T-helper 1 cell treated with Interleukin-12 subunit alpha and Interleukin-12 subunit beta and Interleukin-4 antibody, amounts not matched to agents 30 μg/mL and 1 μg/mL, for 36 hours (primary cell): Measurements from ENCODE around the gene COPS9.

Source experiments
- H3K27ac Mint-ChIP-seq: one replicate; pipeline ENCODE4 v1.8.0; 2021; ENCODE audit warnings: mild to moderate bottlenecking, mixed read lengths
- H3K27me3 Mint-ChIP-seq: one replicate; pipeline ENCODE4 v1.8.0; 2021; ENCODE audit warnings: low read depth, mixed read lengths
- H3K36me3 Mint-ChIP-seq: one replicate; pipeline ENCODE4 v1.8.0; 2021; ENCODE audit warnings: low read depth, mixed read lengths
- H3K4me1 Mint-ChIP-seq: one replicate; pipeline ENCODE4 v1.8.0; 2021; ENCODE audit warnings: low read depth, mixed read lengths
- H3K4me3 Mint-ChIP-seq: one replicate; pipeline ENCODE4 v1.8.0; 2021; ENCODE audit warnings: mild to moderate bottlenecking, moderate library complexity, mixed read lengths
- H3K9me3 Mint-ChIP-seq: one replicate; pipeline ENCODE4 v1.8.0; 2021; ENCODE audit warnings: mixed read lengths

The COPS9 gene

DNA sequence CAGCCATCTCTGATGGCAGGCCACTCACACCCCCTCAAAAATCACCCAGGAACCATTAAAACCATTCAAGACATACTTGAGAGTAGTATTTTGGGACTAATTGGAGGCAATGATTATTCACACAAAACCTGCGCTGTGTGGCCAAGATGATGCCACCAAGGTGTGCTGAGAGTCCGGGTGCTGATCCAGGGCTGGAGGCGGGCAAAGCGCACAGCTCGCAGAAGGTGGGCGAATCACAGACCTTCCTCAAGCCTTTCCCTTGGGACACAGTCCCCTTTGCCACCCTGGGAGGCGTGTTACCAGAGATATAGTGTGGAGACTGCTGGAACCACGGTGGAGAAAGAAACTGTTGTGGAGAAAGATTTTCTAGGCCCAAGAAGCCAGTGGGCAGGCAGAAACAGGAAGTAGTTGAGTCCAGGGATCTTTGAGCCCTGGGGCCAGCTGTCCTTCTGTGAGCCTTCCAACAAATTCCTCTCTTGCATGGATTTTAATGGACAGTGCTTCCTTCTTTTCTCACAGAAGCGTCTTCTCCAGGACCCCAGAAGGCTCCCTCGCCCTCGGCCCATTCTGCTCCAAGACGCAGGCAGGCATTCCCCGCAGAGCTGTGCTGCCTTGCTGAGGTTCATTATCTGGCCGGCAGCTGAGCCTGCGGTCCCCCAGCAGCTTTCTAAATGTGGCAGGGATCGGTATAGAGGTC, 8.0 kb downstream of the COPS9 start:
- peaks cover 18% of the 10 kb centered on the region for H3K36me3 Mint-ChIP-seq
- H3K4me1 Mint-ChIP-seq, result no peaks in the 10 kb centered on the region
- H3K27ac Mint-ChIP-seq, result no peak overlapping the region
- H3K9me3 Mint-ChIP-seq, result no peaks in the 10 kb centered on the region
- no peaks in the 10 kb centered on the region for H3K27me3 Mint-ChIP-seq
- H3K4me3 Mint-ChIP-seq, result no peak overlapping the region

- H3K4me1 Mint-ChIP-seq, result no peaks in the 10 kb centered on the region
Measured at GRCh38 chr2:240127191-240127750, 8.8 kb downstream of the COPS9 start.

GRCh38 chr2:240126731-240127130, 9.4 kb downstream of the COPS9 start:
- H3K27me3 Mint-ChIP-seq, result no peaks in the 10 kb centered on the region
- H3K9me3 Mint-ChIP-seq, result no peaks in the 10 kb centered on the region
- H3K4me1 Mint-ChIP-seq, result no peaks in the 10 kb centered on the region
- no peak overlapping the region for H3K27ac Mint-ChIP-seq
- H3K4me3 Mint-ChIP-seq, result no peak overlapping the region
- peaks cover 13% of the 10 kb centered on the region for H3K36me3 Mint-ChIP-seq

More at GRCh38 chr2:240127191-240127750, 8.8 kb downstream of the COPS9 start:
- Mint-ChIP-seq H3K4me3 (no peak overlapping the region), H3K9me3 (no peaks in the 10 kb centered on the region), H3K27ac (no peak overlapping the region), H3K27me3 (no peaks in the 10 kb centered on the region), H3K36me3 (peaks cover 15% of the 10 kb centered on the region)

- Mint-ChIP-seq H3K9me3 (no peaks in the 10 kb centered on the region), H3K4me1 (no peaks in the 10 kb centered on the region), H3K4me3 (no peak overlapping the region), H3K27ac (no peak overlapping the region), H3K36me3 (peaks cover 13% of the 10 kb centered on the region), H3K27me3 (no peaks in the 10 kb centered on the region)
Measured at GRCh38 chr2:240125742-240126141, 10.4 kb downstream of the COPS9 start.

- Mint-ChIP-seq H3K4me1 (no peaks in the 10 kb centered on the region), H3K36me3 (peaks cover 8% of the 10 kb centered on the region), H3K9me3 (no peaks in the 10 kb centered on the region), H3K4me3 (no peak overlapping the region), H3K27ac (no peak overlapping the region), H3K27me3 (no peaks in the 10 kb centered on the region)
Measured at GRCh38 chr2:240124651-240125030, 11.5 kb downstream of the COPS9 start.

- Mint-ChIP-seq H3K27me3 (no peaks in the 10 kb centered on the region), H3K9me3 (no peaks in the 10 kb centered on the region), H3K4me1 (no peaks in the 10 kb centered on the region), H3K27ac (no peak overlapping the region), H3K4me3 (no peak overlapping the region), H3K36me3 (peaks cover 6% of the 10 kb centered on the region)
Measured at GRCh38 chr2:240123821-240124650, 12.1 kb downstream of the COPS9 start.

DNA sequence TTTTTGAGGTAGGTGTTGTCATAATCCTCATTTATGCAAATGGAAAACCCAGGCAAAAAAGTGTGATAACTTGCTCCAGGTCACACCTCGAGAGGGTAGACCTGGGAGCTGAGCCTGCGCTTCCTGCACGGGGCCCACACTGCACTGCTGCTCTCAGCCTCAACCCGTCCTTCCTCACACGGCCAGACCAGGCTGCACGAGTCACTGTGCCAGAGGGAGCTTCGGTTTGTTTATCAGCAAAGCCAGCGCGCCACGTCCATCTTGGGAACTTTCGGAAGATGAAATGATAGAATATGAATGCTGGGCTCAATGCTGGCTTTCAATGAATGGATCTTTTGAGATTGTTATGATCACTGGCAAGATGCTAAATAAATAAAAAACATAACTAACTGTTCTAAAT, 14.4 kb downstream of the COPS9 start:
- H3K4me1 Mint-ChIP-seq, result no peaks in the 10 kb centered on the region
- no peak overlapping the region for H3K27ac Mint-ChIP-seq
- no peak overlapping the region for H3K4me3 Mint-ChIP-seq
- H3K36me3 Mint-ChIP-seq, result no peaks in the 10 kb centered on the region
- H3K27me3 Mint-ChIP-seq, result peaks cover 9% of the 10 kb centered on the region
- H3K9me3 Mint-ChIP-seq, result no peaks in the 10 kb centered on the region

DNA sequence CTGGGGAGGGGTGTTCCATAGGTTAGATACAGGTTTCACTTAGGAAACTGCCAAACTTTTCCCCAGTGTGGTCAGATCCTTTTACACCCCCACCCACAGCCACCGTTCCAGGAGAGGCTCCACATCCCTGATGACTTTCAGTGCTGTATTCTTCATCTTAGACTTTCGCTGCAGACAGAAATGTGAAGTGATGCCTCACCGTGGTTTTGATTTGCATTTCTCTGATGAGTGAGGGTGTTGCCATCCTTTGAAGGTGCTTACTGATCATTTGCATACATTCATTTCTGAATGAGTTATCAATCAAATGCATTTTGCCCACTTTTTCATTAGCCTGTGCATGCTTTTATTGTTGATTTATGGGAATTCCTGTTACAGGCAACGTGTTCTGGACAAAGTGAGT, 14.9 kb downstream of the COPS9 start:
- no peaks in the 10 kb centered on the region for H3K36me3 Mint-ChIP-seq
- no peak overlapping the region for H3K27ac Mint-ChIP-seq
- no peak overlapping the region for H3K4me3 Mint-ChIP-seq
- H3K9me3 Mint-ChIP-seq, result no peaks in the 10 kb centered on the region
- no peaks in the 10 kb centered on the region for H3K4me1 Mint-ChIP-seq
- peaks cover 13% of the 10 kb centered on the region for H3K27me3 Mint-ChIP-seq

GRCh38 chr2:240114233-240114632, 21.9 kb downstream of the COPS9 start:
- no peaks in the 10 kb centered on the region for H3K36me3 Mint-ChIP-seq
- H3K9me3 Mint-ChIP-seq, result no peaks in the 10 kb centered on the region
- no peak overlapping the region for H3K4me3 Mint-ChIP-seq
- H3K4me1 Mint-ChIP-seq, result no peaks in the 10 kb centered on the region
- H3K27me3 Mint-ChIP-seq, result peaks cover 33% of the 10 kb centered on the region
- H3K27ac Mint-ChIP-seq, result no peak overlapping the region

GRCh38 chr2:240112914-240113690, 23.0 kb downstream of the COPS9 start:
- Mint-ChIP-seq H3K9me3 (no peaks in the 10 kb centered on the region), H3K4me1 (no peaks in the 10 kb centered on the region), H3K4me3 (no peak overlapping the region), H3K27ac (no peak overlapping the region), H3K27me3 (peaks cover 32% of the 10 kb centered on the region), H3K36me3 (no peaks in the 10 kb centered on the region)

DNA sequence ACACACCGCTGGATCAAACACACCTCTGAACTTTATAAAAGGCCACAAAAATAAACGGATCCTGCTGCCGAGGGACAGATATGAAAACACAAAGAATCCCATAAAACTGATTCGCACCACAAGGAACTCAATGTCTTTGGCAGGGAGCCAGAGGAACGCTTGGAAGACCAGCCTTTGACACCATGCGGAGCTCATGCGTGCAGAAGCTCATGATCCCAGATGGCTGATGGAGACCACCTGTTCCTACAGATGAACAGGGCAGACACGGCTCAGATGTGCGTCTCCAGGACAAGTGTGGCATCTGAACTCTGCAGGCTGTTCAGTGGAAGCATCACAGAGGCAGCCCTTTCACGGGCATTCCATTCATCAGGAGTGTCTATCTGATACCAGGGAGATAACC, 24.9 kb downstream of the COPS9 start:
- no peaks in the 10 kb centered on the region for H3K36me3 Mint-ChIP-seq
- H3K27ac Mint-ChIP-seq, result no peak overlapping the region
- H3K4me1 Mint-ChIP-seq, result no peaks in the 10 kb centered on the region
- no peak overlapping the region for H3K4me3 Mint-ChIP-seq
- H3K27me3 Mint-ChIP-seq, result peaks cover 21% of the 10 kb centered on the region
- no peaks in the 10 kb centered on the region for H3K9me3 Mint-ChIP-seq

DNA sequence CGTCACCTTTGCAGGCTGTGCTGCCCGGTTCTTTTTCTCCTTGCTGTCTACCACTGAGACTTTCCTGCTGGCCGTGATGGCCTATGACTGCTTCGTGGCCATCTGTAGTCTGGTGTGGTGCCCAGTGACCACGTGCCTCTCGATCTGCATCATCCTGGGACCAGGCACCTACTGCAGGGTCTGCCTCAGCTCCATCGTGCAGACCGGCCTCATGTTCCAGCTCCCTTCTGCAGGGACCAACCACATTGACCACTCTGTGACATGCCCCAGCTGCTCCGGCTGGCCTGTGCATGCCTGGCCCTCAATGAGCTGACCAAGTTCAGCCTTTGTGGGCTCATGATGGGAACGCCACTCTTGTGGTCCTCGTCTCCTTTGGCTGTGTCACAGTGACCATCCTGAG, 26.7 kb downstream of the COPS9 start:
- Mint-ChIP-seq H3K36me3 (no peaks in the 10 kb centered on the region), H3K4me1 (no peaks in the 10 kb centered on the region), H3K27me3 (peaks cover 11% of the 10 kb centered on the region), H3K4me3 (no peak overlapping the region), H3K9me3 (no peaks in the 10 kb centered on the region), H3K27ac (no peak overlapping the region)

- no peaks in the 10 kb centered on the region for H3K36me3 Mint-ChIP-seq
- H3K4me3 Mint-ChIP-seq, result no peak overlapping the region
- no peak overlapping the region for H3K27ac Mint-ChIP-seq
- H3K27me3 Mint-ChIP-seq, result peaks cover 10% of the 10 kb centered on the region
- H3K4me1 Mint-ChIP-seq, result no peaks in the 10 kb centered on the region
- H3K9me3 Mint-ChIP-seq, result no peaks in the 10 kb centered on the region
Measured at GRCh38 chr2:240107477-240107796, 28.7 kb downstream of the COPS9 start.

- Mint-ChIP-seq H3K4me1 (no peaks in the 10 kb centered on the region), H3K36me3 (no peaks in the 10 kb centered on the region), H3K27me3 (peaks cover 7% of the 10 kb centered on the region), H3K27ac (no peak overlapping the region), H3K4me3 (no peak overlapping the region), H3K9me3 (no peaks in the 10 kb centered on the region)
Measured at GRCh38 chr2:240106765-240107476, 29.2 kb downstream of the COPS9 start.
